Parietal lobe (tissue), 2 donors: ENCODE results near the gene TMEM116. TPM values are rescaled to one million over a fixed set of nuclear protein-coding genes. Genes with fewer than 3 reads are reported as not detected.

ENCODE experiments used
- small RNA-seq: library from RNA; depleted of rRNA; stranded (forward); fragments of <200 nt; gene quantifications from one replicate; pipeline ENCODE3, GENCODE V24; 2014; ENCODE audit warnings: low replicate concordance
- total RNA-seq: library from RNA; depleted of rRNA; stranded (reverse); fragments of >200 nt; gene quantifications from one replicate; pipeline ENCODE4 v1.2.3, GENCODE V29; 2014

The TMEM116 gene
- 29.4 TPM for total RNA-seq

GRCh38 chr12:112012775-112013600 is at the start of gene TMEM116, which contains the start of gene ERP29:
TMEM116 (minus strand) TSS chr12:112013165; CDS start chr12:112005270, 7,895 bp downstream.
ERP29 (plus strand) TSS chr12:112013426; CDS start chr12:112013466, 40 bp downstream.

Small RNA genes lying within 50 kb of the gene (small RNA-seq; reads per million reads assigned to genes)
- gene AC004024.1 (not detected), gene MIR3657 (not detected)

Other genes starting within 250 kb of the TMEM116 start
- gene ALDH2, start 246.2 kb downstream of the TMEM116 start, total RNA-seq = 21.9 TPM
- 77.3 TPM for gene MAPKAPK5, start 170.9 kb downstream of the TMEM116 start, total RNA-seq
- 27.2 TPM for gene ERP29, start 261 bp upstream of the TMEM116 start, total RNA-seq
- gene NAA25, start 95.6 kb upstream of the TMEM116 start, total RNA-seq = 67.6 TPM
- gene TRAFD1, start 112.4 kb upstream of the TMEM116 start, total RNA-seq = 64.5 TPM